DND-41 (cell line): ENCODE measurements around the gene PRSS23.

ENCODE experiments used
- ATAC-seq: fragments of 200-7000 bp; cut with Tn5 transposase; 3 replicates; pipeline ENCODE4 v1.9.1; 2021; ENCODE audit warnings: low read depth; ENCODE audit not compliant: insufficient read depth
- DNase-seq: peaks from one replicate; pipeline ENCODE4 v3.0.0-alpha.2; 2020
- H2AFZ ChIP-seq: 2 replicates; pipeline ENCODE4 v1.6.0; 2012; ENCODE audit warnings: low read depth, low read length
- H3K27ac ChIP-seq: 2 replicates; pipeline ENCODE4 v1.5.1; 2012; ENCODE audit warnings: low read length, inconsistent platforms
- H3K27me3 ChIP-seq: fragments of 200-600 bp; sonication (generic); 2 replicates; pipeline ENCODE4 v1.6.0; 2012; ENCODE audit warnings: low read length, mild to moderate bottlenecking, inconsistent platforms; ENCODE audit not compliant: insufficient read depth, poor library complexity
- H3K36me3 ChIP-seq: 2 replicates; pipeline ENCODE4 v1.5.1; 2012; ENCODE audit warnings: low read length, inconsistent platforms; ENCODE audit not compliant: insufficient read depth
- H3K4me1 ChIP-seq: 2 replicates; pipeline ENCODE4 v1.5.1; 2012; ENCODE audit warnings: mild to moderate bottlenecking, low read length; ENCODE audit not compliant: insufficient read depth
- H3K4me2 ChIP-seq: 2 replicates; pipeline ENCODE4 v1.6.0; 2012; ENCODE audit warnings: mild to moderate bottlenecking, moderate library complexity, low read length, inconsistent platforms; ENCODE audit not compliant: insufficient read depth
- H3K4me3 ChIP-seq, 2 experiments: fragments of 200-600 bp in 1 of 2; shearing (Covaris generic) in 1 of 2; 2 replicates each; pipeline ENCODE4 v1.5.1; 2012 to 2016; ENCODE audit warnings: inconsistent platforms in 2 of 2, low read length in 2 of 2, mild to moderate bottlenecking in 2 of 2, low read depth in 1 of 2, moderate library complexity in 1 of 2
- H3K79me2 ChIP-seq: 2 replicates; pipeline ENCODE4 v1.6.0; 2012; ENCODE audit warnings: low read length, inconsistent platforms; ENCODE audit not compliant: insufficient read depth
- H3K9ac ChIP-seq: 2 replicates; pipeline ENCODE4 v1.6.0; 2012; ENCODE audit warnings: low read depth, mild to moderate bottlenecking, inconsistent platforms, low read length, moderate library complexity
- H3K9me3 ChIP-seq: 2 replicates; pipeline ENCODE4 v1.5.1; 2012; ENCODE audit warnings: low read length, moderate library complexity, mild to moderate bottlenecking, inconsistent platforms; ENCODE audit not compliant: insufficient read depth, severe bottlenecking
- H4K20me1 ChIP-seq: 2 replicates; pipeline ENCODE4 v1.6.0; 2012; ENCODE audit warnings: low read length; ENCODE audit not compliant: insufficient read depth
- CTCF ChIP-seq: IDR thresholded peaks from 2 replicates; pipeline ENCODE4 v1.5.1; 2012; ENCODE audit warnings: borderline replicate concordance, low read length, moderate library complexity, mild to moderate bottlenecking; ENCODE audit not compliant: poor library complexity, severe bottlenecking; ENCODE audit errors: extremely low read depth
- EZH2 ChIP-seq: IDR thresholded peaks from 3 replicates; pipeline ENCODE4 v1.6.1; 2012; ENCODE audit warnings: borderline replicate concordance, low read depth, mild to moderate bottlenecking, moderate library complexity, low read length, inconsistent platforms; ENCODE audit not compliant: severe bottlenecking

The PRSS23 gene

GRCh38 chr11:86804951-86805350, 4.6 kb downstream of the PRSS23 start:
- no peaks in the 10 kb centered on the region for H3K36me3 ChIP-seq
- H3K27me3 ChIP-seq = peaks cover 3% of the 10 kb centered on the region
- TF ChIP-seq CTCF (no peak), EZH2 (no peak)
- ATAC-seq = no peak
- no peak for DNase-seq
- H3K27ac ChIP-seq = no peak overlapping the region
- no peak overlapping the region for H3K9ac ChIP-seq
- no peaks in the 10 kb centered on the region for H3K9me3 ChIP-seq
- no peaks in the 10 kb centered on the region for H3K79me2 ChIP-seq
- no peak overlapping the region for H3K4me3 ChIP-seq
- H2AFZ ChIP-seq = no peak overlapping the region
- no peaks in the 10 kb centered on the region for H4K20me1 ChIP-seq
- no peak overlapping the region for H3K4me2 ChIP-seq
- H3K4me1 ChIP-seq = no peaks in the 10 kb centered on the region

- H3K9me3 ChIP-seq = no peaks in the 10 kb centered on the region
- no peaks in the 10 kb centered on the region for H3K36me3 ChIP-seq
- no peak for ATAC-seq
- H3K79me2 ChIP-seq = no peaks in the 10 kb centered on the region
- peaks cover 3% of the 10 kb centered on the region for H3K27me3 ChIP-seq
- H3K27ac ChIP-seq = no peak overlapping the region
- H3K4me2 ChIP-seq = no peak overlapping the region
- H2AFZ ChIP-seq = no peak overlapping the region
- no peaks in the 10 kb centered on the region for H3K4me1 ChIP-seq
- no peaks in the 10 kb centered on the region for H4K20me1 ChIP-seq
- no peak overlapping the region for H3K9ac ChIP-seq
- DNase-seq = no peak
- TF ChIP-seq CTCF = no peak
- TF ChIP-seq EZH2 = no peak
- H3K4me3 ChIP-seq = no peak overlapping the region
Observed at GRCh38 chr11:86805873-86806310, 5.5 kb downstream of the PRSS23 start.

GRCh38 chr11:86806903-86807302, 6.6 kb downstream of the PRSS23 start:
- no peak for TF ChIP-seq EZH2
- TF ChIP-seq CTCF = no peak
- no peak overlapping the region for H2AFZ ChIP-seq
- H3K9ac ChIP-seq = no peak overlapping the region
- H3K4me1 ChIP-seq = no peaks in the 10 kb centered on the region
- H3K36me3 ChIP-seq = no peaks in the 10 kb centered on the region
- ATAC-seq (no peak), DNase-seq (no peak)
- H3K9me3 ChIP-seq = no peaks in the 10 kb centered on the region
- H3K4me3 ChIP-seq = no peak overlapping the region
- H3K4me2 ChIP-seq = no peak overlapping the region
- H3K27ac ChIP-seq = no peak overlapping the region
- H4K20me1 ChIP-seq = no peaks in the 10 kb centered on the region
- no peaks in the 10 kb centered on the region for H3K79me2 ChIP-seq
- peaks cover 8% of the 10 kb centered on the region for H3K27me3 ChIP-seq

GRCh38 chr11:86807360-86807759, 7.0 kb downstream of the PRSS23 start:
- DNase-seq (no peak), ATAC-seq (no peak)
- Histone ChIP-seq H3K4me2 (no peak overlapping the region), H3K9me3 (no peaks in the 10 kb centered on the region), H3K4me1 (no peaks in the 10 kb centered on the region), H3K9ac (no peak overlapping the region), H3K36me3 (no peaks in the 10 kb centered on the region), H2AFZ (no peak overlapping the region), H3K4me3 (no peak overlapping the region), H3K27me3 (peaks cover 10% of the 10 kb centered on the region), H4K20me1 (no peaks in the 10 kb centered on the region), H3K79me2 (no peaks in the 10 kb centered on the region), H3K27ac (no peak overlapping the region)
- TF ChIP-seq CTCF = no peak
- TF ChIP-seq EZH2 = no peak
